ENCODE results near the gene ABCC4. TPM values are rescaled to one million over a fixed set of nuclear protein-coding genes. Genes with fewer than 3 reads are reported as not detected.
"Not testable (repeated sequence)": the region's sequence is repeated elsewhere in the genome, so short reads cannot be mapped to it uniquely, and the experiment has no call there.

The ABCC4 gene
- total and polyA plus RNA-seq, 9 of the 15 experiments (the other 6 are each of a cell fraction or from before 2014, with no cell fraction given) = 9.4 to 46.1 (median 25.4) TPM

DNA sequence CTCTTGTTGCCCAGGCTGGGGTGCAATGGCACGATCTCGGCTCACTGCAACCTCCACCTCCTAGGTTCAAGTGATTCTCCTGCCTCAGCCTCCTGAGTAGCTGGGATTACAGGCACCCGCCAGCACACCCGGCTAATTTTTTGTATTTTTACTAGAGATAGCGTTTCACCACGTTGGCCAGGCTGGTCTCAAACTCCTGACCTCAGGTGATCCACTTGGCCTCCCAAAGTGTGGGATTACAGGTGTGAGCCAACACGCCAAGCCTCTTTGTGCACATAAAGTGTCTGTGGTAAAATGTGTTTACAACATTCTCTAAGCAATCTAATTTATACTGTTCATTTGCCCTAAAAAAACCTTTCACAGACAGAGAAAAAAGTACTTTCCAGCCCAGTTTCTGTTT, 29.2 kb downstream of the ABCC4 start:
- Histone ChIP-seq H3K36me3 (ENCODE audit: control insufficient read depth, insufficient read depth, low read length) (peaks cover 29% of the 10 kb centered on the region), H3K4me1 (replicated peaks in 1 of 2; ENCODE audit: control insufficient read depth in 2 of 2, insufficient read depth in 2 of 2, low read length in 2 of 2) (peaks cover 29 to 59% of the 10 kb centered on the region in 2 experiments; a peak in 4 of 5 replicates), H3K9ac (ENCODE audit: insufficient read depth in 1 of 2, low read depth in 2 of 2, low read length in 2 of 2) (peak overlapping the region in 1 of 2 experiments; percentile 48; a peak in 2 of 4 replicates), H3K79me2 (ENCODE audit: control insufficient read depth, insufficient read depth, low read length) (peaks cover 81% of the 10 kb centered on the region), H3K27ac (ENCODE audit: extremely low read depth, low read depth, low read length) (peak overlapping the region; percentile 83)
- intact Hi-C loops (cut with micrococcal nuclease) = loop anchor here (5.0 to 10.0 kb wide), 3 partner anchors 45 to 203 kb away; no protein-coding TSS in a partner anchor
- H3K9me3 ChIP-seq (replicated peaks; ENCODE audit: control insufficient read depth, insufficient read depth, low read depth, low read length); CTCF ChIA-PET (ENCODE audit: low intra/inter-chr PET ratio); H3K9me1 ChIP-seq (ENCODE audit: control insufficient read depth, insufficient read depth, low read length); H4K20me1 ChIP-seq (replicated peaks; ENCODE audit: control insufficient read depth, insufficient read depth, low read length); H3K4me2 ChIP-seq (ENCODE audit: insufficient read depth, low read length); H3K4me3 ChIP-seq; H3K27me3 ChIP-seq (ENCODE audit: control insufficient read depth in 2 of 2, insufficient read depth in 2 of 2, low read length in 2 of 2); ATAC-seq; FAIRE-seq; DNase-seq (ENCODE audit: extremely low read depth in 1 of 4, low spot score in 3 of 4); H2AFZ ChIP-seq (ENCODE audit: low read depth, low read length); BruUV-seq (replicated peaks); in situ Hi-C loops (cut with MboI): not testable (repeated sequence)
- WGBS (ENCODE audit: insufficient coverage, low coverage, missing lambda C conversion rate) = 57% methylated on average over 5 of the region's 7 CpGs
- POLR2A ChIA-PET = interaction anchor here (1.7 kb wide), 1 partner anchor 16 kb away, joined by 4 read pairs; no protein-coding TSS in a partner anchor

DNA sequence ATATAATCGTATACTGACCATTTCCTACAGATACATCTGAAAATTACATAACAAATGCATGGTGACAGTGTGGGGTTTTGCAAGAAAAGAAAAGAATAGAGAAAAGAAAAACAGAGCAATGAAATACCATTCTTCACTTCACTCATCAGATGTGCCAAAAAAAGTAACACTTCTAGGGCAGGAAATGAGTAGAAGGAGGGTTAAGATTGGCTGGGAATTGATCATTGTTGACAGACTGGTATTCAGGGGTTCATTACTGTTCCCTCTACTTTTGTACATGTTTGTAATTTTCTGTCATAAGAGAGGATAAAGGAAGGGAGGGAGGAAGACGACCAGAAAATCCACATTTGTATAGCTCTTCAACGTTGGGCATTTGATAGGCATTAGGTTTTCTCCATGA, 31.5 kb downstream of the ABCC4 start:
- in situ Hi-C loops (cut with MboI) = no loop called here
- no TSS peak for BruUV-seq (replicated peaks)
- no peak for TF ChIP-seq GABPB1 (CRISPR knock-in tag; IDR thresholded peaks at IDR 0.05)
- TF ChIP-seq, protein P1, sequence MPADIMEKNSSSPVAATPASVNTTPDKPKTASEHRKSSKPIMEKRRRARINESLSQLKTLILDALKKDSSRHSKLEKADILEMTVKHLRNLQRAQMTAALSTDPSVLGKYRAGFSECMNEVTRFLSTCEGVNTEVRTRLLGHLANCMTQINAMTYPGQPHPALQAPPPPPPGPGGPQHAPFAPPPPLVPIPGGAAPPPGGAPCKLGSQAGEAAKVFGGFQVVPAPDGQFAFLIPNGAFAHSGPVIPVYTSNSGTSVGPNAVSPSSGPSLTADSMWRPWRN (IDR thresholded peaks at IDR 0.05; ENCODE audit: low read depth) = no peak
- no peak for TF ChIP-seq BRD4 (IDR thresholded peaks at IDR 0.05)
- Histone ChIP-seq H3K27ac (ENCODE audit: extremely low read depth, low read depth, low read length) (no peak overlapping the region; the same call in 2 of the 3 replicates), H3K4me2 (ENCODE audit: insufficient read depth, low read length) (no peak overlapping the region), H3K9ac (ENCODE audit: insufficient read depth in 1 of 2, low read depth in 2 of 2, low read length in 2 of 2) (no peak overlapping the region), H3K4me1 (replicated peaks in 1 of 2; ENCODE audit: control insufficient read depth in 2 of 2, insufficient read depth in 2 of 2, low read length in 2 of 2) (peaks cover 20 to 48% of the 10 kb centered on the region in 2 experiments; a peak in 4 of 5 replicates), H2AFZ (ENCODE audit: low read depth, low read length) (no peak overlapping the region), H3K9me3 (replicated peaks; ENCODE audit: control insufficient read depth, insufficient read depth, low read depth, low read length) (peaks cover 5% of the 10 kb centered on the region), H4K20me1 (replicated peaks; ENCODE audit: control insufficient read depth, insufficient read depth, low read length) (no peaks in the 10 kb centered on the region), H3K4me3 (no peak overlapping the region), H3K36me3 (ENCODE audit: control insufficient read depth, insufficient read depth, low read length) (peaks cover 46% of the 10 kb centered on the region), H3K27me3 (ENCODE audit: control insufficient read depth in 2 of 2, insufficient read depth in 2 of 2, low read length in 2 of 2) (no peaks in the 10 kb centered on the region), H3K79me2 (ENCODE audit: control insufficient read depth, insufficient read depth, low read length) (peaks cover 76% of the 10 kb centered on the region), H3K9me1 (ENCODE audit: control insufficient read depth, insufficient read depth, low read length) (no peaks in the 10 kb centered on the region)
- intact Hi-C loops (cut with micrococcal nuclease) = loop anchor here (2.0 to 10.0 kb wide), 4 partner anchors 42 to 205 kb away; no protein-coding TSS in a partner anchor
- 87% methylated on average over 1 of the region's 3 CpGs for WGBS (ENCODE audit: insufficient coverage, low coverage, missing lambda C conversion rate)
- no peak for FAIRE-seq
- POLR2A ChIA-PET = no interaction called here
- no peak for ATAC-seq
- CTCF ChIA-PET (ENCODE audit: low intra/inter-chr PET ratio) = no interaction called here
- no peak for DNase-seq (ENCODE audit: extremely low read depth in 1 of 4, low spot score in 3 of 4)

Data from K562 (cell line).